Measurements from ENCODE around the gene MYNN.
"Not testable (repeated sequence)": the region's sequence is repeated elsewhere in the genome, so short reads cannot be mapped to it uniquely, and the experiment has no call there.

The MYNN gene

GRCh38 chr3:169772897-169773816 lies at the start of gene MYNN:
MYNN (plus strand) TSS chr3:169773396; CDS start chr3:169774296, 900 bp downstream.
- peak; percentile 94 for DNase-seq

DNA sequence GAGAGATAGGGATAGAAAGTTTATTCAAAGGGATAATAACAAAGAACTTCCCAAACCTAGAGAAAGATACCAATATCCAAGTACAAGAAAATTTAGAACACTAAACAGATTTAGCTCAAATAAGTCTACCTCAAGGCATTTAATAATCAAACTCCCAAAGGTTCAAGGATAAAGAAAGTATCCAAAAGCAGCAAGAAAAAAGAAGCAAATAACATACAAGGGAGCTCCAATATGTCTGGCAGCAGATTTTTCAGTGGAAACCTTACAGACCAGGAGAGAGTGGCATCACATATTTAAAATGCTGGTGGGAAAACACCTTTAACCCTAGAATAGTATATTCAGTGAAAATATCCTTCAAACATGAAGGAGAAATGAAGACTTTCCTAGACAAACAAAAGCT lies 41.3 kb upstream of the MYNN start:
- not testable (repeated sequence) for DNase-seq

GRCh38 chr3:169739067-169739466 lies 34.1 kb upstream of the MYNN start:
- DNase-seq: no peak

GRCh38 chr3:169744366-169745054 lies 28.7 kb upstream of the MYNN start:
- no peak for DNase-seq

- no peak for DNase-seq
These were observed 26.3 kb upstream of the MYNN start for GRCh38 chr3:169746924-169747323.

DNA sequence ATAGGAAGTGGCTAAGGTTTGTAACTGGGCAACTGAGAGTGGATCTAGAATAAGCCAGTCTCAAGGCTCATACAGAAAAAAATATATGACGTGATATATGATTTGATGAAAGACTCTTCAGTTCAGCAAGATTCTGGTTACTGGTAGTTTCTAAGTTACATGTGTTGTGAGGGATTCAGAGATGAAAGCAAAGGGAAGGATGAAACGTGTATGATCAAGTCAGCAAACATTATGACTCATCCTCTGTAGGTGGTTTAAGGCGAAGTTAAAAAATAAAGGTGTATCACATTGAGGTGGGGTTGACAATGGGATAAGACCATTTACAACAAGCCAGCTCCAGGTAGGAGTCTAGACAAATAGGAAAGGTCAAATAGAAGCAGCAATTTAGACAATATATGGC lies 24.5 kb upstream of the MYNN start:
- DNase-seq: no peak

- DNase-seq: no peak
These were observed 22.5 kb upstream of the MYNN start for GRCh38 chr3:169750665-169751064.

DNA sequence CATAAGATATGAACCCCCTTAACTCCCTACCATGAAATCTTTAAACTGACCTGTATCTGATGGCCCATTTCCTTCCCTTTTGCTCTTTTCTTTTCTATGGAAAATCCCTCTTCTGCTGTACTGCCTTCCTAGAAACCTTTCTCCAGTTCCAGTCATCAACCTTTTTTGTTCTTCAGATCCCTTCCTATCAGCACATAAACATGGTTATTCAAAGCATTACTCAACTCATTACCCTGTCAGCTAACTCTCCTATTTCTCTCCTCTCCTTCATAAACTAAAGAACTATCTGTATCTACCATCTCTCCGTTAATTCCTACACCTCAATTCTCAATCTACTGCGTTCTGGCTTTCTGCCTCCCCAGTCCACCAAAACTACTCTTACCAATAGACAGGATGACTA lies 21.3 kb upstream of the MYNN start:
- no peak for DNase-seq

DNA sequence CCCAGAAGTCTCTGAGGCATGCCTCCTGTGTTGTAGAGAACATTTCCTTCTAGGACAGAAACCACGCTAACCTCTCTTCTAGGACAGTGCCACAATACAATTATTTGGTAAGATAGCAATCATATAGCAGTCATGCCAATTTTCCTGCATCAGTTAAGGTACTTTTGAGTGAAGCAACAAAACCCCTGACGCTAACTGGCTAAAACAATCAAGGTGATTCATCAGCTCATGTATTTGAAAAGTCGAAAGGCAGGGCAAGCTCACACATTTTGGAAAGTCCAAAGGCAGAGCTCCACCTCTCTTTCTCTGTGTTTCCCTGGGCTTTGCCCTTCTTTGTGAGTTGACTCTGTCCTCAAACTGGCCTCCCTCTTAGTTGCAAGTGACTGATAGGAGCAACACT lies 18.5 kb upstream of the MYNN start:
- DNase-seq: no peak

GRCh38 chr3:169755488-169755887 lies 17.7 kb upstream of the MYNN start:
- DNase-seq: no peak

GRCh38 chr3:169758359-169758994 lies 14.7 kb upstream of the MYNN start:
- DNase-seq: no peak

DNA sequence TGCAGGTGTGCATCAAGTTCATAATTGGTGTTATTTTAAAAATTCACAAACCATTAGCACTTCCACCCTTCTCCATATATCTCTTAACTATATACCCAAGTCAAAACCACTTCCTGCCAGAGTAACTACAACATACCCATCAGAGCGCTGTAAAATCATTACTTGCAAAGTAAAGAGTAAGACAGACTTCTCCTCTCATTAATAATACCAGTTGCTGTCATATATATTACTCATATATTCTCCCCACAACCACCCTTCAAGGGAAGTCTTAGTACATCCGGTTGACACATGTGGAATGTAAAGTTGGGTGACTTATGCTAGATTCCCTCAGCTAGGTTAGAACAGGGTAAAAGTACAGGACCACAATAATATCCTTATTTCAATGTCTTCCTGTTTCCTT lies 13.9 kb upstream of the MYNN start:
- DNase-seq: no peak

- DNase-seq: no peak
These were observed 12.7 kb upstream of the MYNN start for GRCh38 chr3:169760479-169760878.

DNA sequence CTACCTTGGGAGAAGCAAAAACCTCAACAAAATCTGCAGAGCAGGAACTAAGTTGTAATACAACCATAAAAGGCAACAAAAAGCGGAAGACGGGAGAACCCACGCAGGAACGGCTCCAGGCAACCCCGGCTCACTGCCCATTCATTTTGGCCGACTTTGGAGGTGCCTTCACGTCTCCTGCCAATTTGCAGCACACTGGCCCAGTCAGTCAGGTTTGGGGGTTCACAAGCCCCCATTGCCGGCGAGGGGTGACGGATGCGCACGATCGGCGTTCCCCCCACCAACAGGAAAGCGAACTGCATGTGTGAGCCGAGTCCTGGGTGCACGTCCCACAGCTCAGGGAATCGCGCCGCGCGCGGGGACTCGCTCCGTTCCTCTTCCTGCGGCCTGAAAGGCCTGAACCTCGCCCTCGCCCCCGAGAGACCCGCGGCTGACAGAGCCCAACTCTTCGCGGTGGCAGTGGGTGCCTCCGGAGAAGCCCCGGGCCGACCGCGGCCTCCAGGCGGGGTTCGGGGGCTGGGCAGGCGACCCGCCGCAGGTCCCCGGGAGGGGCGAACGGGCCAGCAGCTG lies 8.8 kb upstream of the MYNN start:
- DNase-seq: peak; percentile 56

DNA sequence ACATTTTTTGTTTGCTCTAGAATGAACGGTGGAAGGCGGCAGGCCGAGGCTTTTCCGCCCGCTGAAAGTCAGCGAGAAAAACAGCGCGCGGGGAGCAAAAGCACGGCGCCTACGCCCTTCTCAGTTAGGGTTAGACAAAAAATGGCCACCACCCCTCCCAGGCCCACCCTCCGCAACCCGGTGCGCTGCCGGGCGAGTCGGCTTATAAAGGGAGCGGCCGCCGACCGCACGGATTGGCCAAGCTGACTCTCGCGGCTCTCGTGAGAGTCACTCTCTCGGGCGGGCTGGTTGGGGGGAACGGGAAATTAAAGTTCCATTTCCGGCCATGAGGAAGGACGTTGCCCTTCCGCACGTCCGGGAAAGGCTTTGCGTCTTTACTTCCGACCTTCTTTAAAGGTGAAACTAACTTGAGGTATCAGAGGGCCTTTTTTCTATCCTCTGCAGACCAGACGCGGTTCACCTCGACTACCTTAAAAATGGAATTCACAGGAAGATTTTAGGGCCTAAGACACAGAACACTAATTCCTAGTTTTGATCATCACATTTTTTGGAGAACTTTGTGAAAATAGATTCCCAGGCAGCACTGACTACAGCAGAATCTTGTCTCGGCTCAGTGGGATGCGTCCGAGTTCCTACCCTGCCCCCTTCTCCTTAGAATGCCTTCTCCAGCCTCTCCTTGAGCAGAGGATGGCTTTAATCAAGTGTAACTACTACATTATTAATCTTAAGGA lies 8.1 kb upstream of the MYNN start, which contains the start of gene TERC:
TSS of gene TERC (minus strand) at position 179 of the 731 bp plus-strand sequence.
- DNase-seq: peak; percentile 97

DNA sequence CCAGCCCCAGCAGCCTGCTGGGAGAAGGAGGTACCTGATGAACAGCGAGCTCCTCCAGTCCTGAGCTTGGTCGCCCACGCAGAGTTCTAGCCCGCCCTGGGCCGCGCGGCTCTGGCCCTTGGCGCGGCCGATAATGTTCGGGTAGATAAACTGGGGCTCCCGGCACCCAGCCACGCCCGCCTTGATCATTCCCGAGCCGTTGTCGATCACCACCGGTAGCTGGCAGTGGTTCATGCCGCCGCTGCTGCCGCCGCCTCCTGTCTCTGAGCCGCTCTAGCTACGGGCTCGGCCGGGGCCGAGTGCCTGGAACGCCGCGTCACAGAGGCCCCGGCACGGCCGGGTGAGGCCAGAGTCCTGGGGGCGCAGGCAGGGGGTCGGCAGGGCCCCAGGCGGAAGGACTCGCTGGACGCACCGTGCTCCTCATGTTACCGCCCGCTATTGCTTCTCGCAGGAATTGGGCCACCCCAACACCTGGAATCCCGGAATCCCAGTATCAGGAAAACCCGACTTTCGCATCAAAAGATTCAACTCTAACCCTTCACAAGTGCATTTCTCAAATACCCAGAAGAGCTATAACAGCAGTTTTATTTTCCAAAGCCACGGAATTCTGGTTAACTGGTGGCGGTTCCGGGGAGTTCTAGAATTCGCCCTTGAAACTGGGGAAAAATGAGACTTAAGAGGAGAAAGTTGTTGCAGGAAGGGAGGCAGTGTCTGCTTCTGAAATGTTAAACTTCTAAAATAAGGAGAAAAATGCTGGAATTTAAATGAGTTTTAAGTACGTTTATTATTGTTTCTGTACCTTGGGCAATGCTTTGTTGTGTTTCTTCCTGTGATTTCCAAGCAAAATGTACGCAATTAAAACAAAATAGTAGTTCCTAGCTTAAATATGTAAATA lies 3.7 kb upstream of the MYNN start, which contains the start of gene ACTRT3:
TSS of gene ACTRT3 (minus strand) at position 275 of the 895 bp plus-strand sequence. CDS start at position 234, 41 bp downstream.
- peak; percentile 44 for DNase-seq

DNA sequence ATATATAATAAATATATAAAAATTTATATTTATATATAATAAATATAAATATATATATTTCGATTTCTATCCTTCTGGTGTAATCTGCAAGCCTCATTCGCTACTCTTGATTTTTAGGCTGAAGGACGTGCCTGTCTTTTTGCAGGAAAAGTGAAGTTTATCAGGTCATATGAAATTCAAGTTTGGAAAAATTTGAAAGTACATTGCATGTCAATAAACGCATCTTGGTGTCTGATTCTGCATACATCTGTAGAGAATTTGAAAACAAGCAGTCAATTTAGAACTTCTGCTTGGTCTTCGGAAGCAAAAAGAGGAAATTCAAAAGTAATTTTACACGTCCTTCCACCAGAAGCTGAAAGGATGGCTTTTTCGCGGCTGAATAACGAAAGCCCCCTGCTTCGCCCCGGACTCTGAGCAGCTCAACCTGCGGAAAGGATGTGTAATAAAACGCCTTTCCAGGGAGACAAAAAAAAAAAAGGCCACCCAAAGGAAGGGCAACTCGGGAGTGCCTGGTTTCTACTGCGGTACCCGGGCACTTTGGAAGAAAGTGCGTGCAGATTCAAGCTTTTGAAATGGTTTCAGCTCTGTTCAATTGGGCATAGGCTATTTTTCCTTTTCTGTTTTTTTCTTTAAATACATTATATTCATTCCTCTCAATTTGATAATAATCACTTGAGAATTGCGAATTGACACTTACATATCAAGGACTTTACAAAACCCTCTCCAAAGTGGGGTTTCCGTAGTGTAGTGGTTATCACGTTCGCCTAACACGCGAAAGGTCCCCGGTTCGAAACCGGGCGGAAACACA lies 1.5 kb upstream of the MYNN start:
- DNase-seq: peak; percentile 95

GRCh38 chr3:169772305-169772896 lies 795 bp upstream of the MYNN start:
- peak; percentile 91 for DNase-seq

GRCh38 chr3:169774186-169774585 lies 990 bp downstream of the MYNN start:
- no peak for DNase-seq

DNA sequence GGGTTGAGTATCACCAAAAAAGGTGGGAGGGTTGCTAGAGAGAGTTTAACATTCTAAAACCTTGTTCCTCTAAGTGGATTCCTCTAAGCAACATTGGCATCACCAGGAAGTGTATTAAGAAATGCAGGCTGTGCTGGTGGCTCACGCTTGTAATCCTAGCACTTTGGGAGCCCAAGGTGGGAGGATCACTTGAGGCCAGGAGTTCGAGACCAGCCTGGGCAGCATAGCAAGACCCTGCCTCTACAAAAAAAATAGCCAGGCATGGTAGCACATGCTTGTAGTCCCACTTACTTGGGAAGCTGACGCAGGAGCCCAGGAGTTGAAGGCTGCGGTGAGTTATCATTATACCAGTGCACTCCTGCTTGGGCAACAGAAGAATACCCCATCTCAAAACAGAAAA lies 4.6 kb downstream of the MYNN start:
- no peak for DNase-seq
